Measurements from ENCODE around the gene CBX5.

- TF ChIP-seq CTCF (conservative IDR thresholded peaks at IDR 0.05; ENCODE audit: low read length) (no peak), EZH2phosphoT487 (IDR thresholded peaks at IDR 0.05; ENCODE audit: borderline replicate concordance, low read depth, low read length) (no peak)
Measured at GRCh38 chr12:54300225-54300731, 20.4 kb upstream of the CBX5 start.
